Measurements from ENCODE around the gene HDAC9.

HDAC9 gene

DNA sequence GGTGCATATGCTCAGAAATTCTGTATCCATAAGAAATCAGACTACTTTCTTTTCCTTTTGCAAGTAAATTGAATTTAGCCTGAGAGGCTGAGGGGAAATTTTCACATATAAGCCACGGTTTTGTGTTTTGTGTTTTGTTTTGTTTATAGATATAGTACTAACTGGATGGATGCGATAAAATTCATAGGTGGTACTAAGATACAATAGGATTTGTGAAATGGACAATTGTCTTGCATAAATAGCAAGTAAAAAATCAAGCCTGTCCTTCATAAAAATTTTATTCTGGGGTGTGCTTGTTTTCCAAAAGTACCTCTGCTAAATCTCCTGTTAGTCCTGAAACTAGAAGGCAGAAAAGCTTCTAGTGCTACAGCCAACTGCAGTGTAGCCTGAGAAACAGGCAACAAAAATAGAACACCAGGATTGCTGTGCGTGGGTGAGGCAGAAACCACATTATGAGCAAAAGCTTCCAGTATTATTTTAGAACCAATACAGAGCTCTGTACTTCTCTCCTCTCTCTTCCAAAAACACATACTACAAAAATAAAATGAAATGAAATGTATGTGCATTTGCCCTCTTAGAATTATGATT is 634 bp upstream of the HDAC9 start:
- no peak for DNase-seq (ENCODE audit: low read depth in 2 of 2)

DNA sequence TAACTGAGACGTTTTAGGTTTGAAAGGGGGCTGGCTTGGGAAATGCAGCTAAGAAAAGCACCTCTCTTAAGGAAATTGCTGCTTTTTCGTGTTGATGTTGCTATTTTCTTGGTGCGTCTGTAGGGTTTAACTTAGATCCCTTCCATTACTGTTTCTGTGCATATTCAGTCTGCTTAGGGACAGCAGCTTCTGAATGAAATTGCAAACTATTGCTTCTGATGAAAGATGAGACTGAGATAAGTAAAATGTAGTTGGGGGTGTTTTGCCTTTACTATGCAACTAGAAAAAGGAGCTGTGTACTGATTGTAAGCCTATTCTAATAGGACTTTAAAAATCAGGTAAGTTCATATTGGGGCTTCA is 772 bp downstream of the HDAC9 start:
- DNase-seq (ENCODE audit: low read depth in 2 of 2) = no peak

DNA sequence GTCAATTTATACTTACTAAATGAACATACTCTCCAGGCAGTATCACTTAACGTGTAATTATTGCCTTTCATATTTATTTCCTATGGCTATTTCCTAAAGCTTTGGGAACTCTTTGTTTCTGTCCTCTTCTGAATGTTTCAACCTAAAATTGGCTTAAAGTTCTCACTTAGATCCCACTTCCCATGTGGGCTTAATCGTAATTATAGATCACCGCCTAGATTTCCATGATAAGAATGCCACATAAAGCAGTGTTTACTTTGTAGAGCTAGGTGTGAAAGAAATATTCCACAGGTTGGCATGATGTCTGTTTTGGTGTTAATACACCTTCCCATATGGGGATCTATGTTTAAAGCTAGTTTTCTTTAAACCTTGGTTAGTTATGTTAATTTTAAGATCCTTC is 1.5 kb downstream of the HDAC9 start:
- no peak for DNase-seq (ENCODE audit: low read depth in 2 of 2)

DNA sequence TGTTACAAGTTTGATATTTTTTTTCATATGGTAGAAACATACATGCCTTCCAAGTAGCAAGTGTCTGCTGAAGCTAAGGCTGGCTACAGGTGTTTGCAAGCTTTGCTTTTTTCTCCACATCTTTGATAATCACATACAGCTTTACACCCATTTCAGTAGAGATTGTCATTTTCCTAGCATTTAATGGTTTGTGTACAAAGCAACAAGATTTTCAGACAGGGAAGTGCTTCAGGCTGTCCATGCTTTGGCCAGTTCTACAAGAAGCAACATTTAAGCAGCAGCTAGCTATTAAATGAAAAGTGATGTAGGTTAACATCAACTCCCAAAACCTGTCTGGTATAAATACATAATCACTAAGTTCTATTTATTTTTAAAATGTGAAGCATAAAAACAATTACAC is 2.3 kb downstream of the HDAC9 start:
- no peak for DNase-seq (ENCODE audit: low read depth in 2 of 2)

DNA sequence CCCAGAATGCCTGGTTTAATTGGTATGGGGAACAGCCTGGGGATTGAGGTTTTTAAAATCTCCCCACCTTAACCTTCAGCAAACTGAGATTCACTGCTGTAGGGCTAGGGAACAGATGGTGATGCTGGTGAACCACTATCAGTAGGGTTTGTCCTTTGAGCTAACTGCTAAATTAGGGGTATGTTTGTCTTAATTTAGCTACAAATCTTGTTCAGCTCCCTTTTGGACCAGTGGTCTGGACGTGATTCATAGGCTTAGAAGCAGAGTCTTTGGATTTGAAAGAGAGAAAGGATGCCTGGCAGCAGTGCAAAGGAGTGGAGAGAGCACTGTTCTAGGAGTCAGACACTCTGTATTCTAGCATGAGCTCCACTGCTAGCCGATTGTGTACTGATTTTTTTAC is 2.8 kb downstream of the HDAC9 start:
- no peak for DNase-seq (ENCODE audit: low read depth in 2 of 2)

DNA sequence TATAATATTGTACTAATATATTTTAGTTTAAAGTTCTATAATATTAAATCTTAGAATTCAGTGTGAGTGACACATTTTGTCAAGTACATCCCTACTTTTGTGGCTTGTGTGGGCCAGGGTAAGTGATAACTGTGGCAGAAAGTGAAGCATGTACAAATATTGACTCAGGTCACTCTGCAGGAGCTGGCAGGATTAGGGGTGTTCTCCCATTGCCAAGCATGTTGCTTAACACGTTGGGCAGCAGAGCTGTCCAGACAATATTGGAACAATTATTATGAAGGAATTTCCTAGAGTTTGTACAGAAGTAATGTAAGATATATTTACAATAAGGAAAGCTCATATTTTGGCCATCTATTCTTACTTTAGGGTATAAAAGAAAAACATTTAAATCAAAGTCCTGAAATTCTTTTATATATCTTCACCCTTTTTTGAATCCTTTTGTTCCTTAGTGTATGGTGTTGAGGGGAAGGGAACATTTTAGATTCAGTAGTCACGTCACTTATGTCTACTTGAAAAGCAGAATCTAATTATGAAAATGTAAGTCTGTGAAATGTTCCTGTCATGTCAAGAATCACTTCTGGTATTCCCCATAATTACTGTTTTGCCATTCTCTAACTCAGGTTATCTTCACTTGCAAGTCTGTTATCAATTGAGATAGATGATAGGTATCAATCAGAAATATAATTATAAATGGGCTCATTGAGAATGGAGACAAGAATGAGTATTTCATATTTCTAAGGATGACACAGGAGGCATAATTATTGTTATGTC is 4.0 kb downstream of the HDAC9 start:
- no peak for DNase-seq (ENCODE audit: low read depth in 2 of 2)

DNA sequence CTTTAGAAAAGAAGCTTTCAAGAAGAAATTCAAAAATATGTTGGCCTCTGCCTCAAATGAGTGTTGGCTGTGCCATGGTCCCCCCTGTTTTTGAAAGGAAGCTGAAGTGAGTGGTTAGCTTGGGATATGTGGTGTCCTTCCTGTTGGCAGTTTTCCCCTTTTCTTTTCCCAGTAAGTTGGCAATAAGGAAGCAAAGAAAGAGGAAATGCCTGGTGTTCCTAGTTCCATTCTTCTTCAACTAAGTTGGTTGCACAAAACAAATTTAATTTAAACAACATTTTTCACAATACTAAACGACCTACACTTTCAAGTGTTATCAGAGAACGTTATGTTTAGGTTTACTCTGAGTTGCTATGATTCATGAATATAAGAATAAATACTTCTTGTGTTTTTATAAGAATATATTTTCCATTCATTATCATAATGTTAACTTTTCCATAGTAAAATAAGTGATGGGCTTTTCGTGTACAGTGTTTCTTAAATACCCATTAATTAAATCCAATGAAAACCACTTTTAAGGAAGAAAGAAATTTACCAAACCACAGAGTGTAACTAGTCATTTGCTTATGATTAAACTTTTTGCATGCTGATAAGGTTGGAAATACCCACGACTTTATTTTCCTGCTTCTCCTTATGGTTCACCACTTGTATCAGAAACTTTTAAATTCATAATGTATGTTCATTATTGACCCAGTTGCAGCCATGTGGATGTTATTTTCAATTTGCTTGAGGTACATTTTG is 7.7 kb downstream of the HDAC9 start:
- DNase-seq (ENCODE audit: low read depth in 2 of 2) = no peak

DNA sequence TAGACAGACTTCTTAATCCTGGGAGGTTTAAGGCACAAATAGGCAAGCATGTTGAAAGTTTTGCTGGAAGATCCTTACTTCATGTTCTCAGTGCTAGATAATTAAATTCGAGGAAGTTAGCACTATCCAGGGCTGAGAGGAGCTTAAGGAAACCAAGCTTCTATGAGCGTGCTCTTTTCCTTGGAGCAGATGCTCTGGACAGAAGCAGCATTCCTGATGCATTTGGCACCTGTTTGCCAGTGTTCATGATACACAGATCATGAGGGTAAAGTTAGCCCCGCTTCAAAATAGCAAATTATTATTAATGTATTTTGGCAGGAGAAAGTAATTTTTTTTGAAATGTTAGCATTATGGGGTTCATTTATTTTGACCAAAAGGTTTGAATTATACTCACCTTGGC is 9.4 kb downstream of the HDAC9 start:
- no peak for DNase-seq (ENCODE audit: low read depth in 2 of 2)

DNA sequence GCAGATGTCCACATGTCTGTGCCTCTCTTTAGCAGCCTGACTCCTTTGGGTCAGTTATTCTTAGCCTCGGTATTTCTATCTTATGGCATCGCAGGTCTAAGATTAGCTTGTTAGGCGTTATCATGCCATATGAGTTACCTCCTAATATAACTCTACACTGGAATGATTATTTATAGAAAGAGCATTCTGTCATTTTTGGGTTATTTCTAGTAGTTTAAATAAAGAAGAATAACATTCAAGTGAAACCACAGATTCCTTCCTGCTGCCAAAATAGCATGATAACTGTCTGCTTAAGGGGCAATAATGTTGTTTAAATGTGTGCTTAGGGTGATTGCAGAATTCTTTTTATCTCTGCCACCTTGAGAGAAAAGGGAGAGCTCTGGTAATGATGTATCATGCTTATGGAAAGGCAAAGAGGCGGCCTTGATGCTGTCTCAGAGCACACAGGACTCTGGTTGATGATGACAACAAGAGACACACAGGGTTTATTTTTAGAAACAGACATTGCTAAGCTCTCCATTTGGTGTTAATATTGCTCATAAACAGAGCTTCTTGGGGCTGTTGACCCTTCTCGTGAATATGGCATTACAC is 10.4 kb downstream of the HDAC9 start:
- no peak for DNase-seq (ENCODE audit: low read depth in 2 of 2)

DNA sequence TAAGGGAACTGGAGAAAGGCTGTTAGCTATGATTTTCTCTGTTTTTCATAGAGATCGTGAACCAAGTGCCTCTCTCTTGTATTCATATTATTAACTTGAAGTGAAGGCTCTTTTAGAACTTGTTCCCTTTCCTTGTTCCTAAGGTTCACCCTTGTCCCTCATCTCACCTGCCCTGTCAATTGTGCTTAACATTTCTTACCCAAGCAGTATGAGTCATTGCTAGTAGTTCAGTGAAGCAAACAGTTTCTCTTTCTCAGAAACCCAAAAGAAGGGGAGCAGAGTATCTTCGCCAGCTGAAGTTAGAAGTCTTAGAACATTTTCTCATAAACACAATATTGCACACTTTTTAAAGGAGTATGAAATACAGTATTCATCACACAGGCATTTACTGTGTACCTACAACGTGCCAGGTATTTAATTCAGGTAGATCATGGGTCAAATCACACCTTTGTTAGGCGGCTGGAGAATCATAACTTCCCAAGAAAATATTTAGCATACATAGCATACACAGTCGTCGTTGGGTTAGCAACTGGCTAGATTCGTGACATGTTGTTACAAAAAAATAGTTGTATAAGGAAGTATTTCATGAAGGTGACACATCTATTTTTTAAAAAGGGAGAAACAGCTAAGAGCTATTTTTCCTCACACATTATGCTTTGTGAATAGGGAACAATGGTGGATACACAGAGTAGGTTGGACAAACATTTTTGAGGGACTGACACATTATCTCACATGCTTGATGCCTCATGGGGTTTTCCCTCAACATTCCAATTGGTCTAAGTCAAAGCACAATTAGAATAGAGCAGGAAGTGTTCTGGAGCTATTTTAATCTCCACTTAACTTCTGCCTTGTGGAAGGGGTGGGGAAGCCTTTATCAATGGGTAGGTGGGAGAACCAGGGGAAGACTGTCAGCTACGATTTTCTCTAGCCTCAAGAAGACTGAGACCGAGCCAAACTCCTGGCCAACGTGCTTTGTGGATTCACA is 13.2 kb downstream of the HDAC9 start:
- DNase-seq (ENCODE audit: low read depth in 2 of 2) = no peak

DNA sequence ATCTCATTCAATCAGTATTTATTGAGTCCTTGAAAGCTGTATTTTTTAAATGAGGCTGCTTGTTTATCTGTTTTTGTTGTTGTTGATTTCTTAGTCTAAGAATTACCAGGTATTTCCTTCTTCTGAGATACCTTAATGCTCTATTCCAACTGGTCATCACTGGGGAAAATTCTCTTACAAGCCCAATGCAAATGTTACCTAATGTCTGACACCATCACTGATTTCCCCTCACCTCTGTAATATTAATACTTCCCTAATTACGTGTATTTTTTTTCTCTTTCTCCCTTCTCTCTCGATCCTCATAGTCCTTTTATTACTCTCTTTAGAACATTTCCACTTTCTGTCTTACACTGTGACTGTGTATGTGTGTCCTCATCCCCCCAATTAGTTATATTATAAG is 13.9 kb downstream of the HDAC9 start:
- DNase-seq (ENCODE audit: low read depth in 2 of 2) = no peak

DNA sequence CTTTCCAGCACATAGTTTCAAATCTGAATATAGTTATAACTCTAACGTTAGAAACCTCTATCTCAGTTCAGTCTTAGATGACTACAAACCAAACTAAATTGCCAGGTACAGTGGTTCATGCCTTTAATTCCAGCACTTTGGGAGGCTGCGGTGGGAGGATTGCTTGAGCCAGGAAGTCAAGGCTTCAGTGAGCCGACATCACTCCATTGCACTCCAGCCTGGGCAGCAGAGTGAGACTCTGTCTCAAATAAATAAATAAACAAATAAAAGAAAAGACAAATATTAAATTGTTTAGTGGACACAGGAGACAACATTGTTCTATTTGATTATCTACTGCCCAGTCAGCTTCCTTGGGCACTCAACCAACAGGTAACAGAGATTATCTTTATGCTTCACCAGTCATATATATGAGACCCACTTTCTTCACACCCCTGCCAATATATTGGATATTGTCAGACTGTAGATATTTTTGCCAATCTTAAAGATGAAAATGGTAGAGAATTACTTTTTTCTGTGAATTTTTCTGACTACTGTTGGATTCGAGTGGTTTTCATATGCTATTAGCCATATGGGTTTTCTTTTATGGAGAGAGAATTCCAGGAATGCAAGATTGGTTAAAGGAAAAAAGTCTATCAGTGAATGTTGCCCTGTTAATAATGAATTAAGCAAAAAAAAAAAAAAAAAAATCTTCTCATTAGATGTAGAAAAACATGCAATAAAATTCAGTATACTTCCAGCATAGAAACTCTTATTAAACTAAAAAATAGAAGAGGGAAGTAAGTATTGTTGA is 16.0 kb downstream of the HDAC9 start:
- no peak for DNase-seq (ENCODE audit: low read depth in 2 of 2)

DNA sequence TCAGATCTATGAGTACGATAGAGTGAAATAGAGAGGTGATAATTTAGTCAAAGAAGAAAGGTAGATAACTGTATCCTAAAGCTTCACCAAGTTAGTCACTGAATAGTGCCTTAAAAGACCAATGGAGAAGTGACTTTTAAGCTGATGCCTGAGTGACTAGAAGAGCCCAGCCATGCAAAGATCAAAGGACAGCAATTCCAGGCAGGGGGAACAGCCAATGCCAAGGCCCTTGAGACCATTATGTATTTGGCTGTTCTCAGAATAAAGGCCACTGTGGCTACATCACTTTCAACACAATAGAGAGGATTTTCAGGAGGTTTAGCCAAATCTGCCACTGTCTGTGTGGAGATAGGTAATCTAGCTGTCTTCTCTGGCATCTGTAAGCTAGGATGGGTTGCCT is 17.8 kb downstream of the HDAC9 start:
- DNase-seq (ENCODE audit: low read depth in 2 of 2) = no peak

DNA sequence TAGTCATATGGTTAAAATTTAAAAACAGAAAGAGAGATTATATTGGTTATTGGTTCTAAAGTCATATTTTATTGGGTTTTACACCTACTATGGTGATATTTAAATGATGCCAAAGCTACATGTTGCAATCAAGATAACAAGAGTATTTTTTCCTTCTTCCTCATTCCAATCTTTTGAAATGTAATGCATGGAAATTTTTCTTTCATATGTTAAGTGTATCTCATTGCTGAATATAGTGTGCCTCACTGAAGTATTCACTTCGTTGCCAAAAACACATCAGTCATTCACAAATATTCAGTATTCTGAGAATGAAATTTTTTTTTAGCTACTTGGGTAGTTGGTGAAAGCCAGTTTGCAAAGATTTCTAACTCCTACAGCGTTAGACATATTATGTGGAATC is 19.5 kb downstream of the HDAC9 start:
- no peak for DNase-seq (ENCODE audit: low read depth in 2 of 2)

DNA sequence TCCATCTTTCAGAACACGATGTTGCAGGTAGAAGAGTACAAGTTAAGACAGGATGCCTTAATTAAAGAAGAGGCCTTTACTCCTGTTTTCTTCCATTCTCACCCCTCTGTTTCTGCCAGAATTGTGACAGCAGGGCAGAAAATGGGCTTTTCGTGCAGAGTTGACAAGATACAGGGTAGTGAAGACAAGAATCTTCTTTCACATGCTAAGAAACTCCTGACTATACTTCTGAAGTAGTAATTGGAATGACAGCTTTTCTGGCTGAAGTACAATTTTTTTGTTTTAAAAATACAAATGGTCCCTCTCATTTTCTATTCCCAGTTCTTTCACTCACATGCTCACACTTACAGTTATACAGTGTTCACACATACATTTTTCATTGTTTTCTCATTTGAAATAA is 22.1 kb downstream of the HDAC9 start:
- no peak for DNase-seq (ENCODE audit: low read depth in 2 of 2)

DNA sequence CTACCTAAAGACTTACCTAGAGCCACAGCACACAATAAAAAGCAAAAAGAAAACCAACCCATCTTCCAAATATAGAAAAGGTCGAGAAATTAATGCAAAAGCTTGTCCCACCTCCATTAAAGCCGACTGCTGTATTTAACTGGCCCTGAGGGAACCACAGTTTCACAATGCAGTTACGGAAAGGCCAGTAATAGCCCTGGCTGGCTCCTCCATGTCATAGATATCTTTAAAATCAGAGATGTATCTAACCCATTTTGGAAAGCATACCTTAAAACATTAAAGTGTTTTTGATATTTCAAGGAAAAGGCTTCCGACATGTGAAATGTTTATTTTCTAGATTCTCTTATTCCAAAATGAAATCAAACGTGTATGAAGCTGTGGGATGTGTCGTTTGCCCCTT is 23.0 kb downstream of the HDAC9 start:
- no peak for DNase-seq (ENCODE audit: low read depth in 2 of 2)

DNA sequence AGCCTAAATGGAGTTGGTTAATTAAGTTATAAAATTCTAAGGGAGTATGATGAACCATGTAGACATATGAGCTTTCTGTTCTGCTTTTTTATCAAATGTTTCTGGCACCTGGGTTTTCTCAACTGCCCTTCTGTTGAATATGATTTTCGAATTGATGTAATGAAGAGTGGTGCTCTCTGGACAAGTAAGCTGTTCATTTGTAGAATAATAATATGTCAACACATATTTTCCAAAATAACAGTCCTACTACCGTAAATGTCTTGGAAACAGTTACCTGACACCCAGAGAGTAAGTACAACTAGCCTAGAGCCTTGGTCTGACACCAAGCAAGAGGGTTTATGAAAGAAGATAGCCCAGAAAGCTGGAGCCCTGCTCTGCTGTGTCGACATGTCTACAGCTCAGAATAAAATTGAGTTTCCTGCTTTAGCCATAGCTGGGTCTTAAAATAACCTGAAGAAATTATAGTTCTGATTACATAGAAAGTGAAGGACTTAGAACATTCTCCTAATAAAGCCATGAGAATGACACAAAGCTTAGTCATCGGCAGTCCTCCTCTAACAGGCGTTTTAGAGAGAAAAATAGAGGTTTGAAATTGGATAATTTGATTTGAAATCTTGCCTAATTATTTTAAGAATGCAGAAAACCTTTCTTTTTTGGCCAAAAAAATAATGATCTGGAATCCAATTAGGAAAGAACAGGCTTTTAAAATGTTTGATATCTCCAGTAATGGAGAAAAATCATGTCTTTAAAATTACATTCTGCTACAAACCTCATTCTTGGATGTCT is 25.1 kb downstream of the HDAC9 start:
- DNase-seq (ENCODE audit: low read depth in 2 of 2) = no peak

DNA sequence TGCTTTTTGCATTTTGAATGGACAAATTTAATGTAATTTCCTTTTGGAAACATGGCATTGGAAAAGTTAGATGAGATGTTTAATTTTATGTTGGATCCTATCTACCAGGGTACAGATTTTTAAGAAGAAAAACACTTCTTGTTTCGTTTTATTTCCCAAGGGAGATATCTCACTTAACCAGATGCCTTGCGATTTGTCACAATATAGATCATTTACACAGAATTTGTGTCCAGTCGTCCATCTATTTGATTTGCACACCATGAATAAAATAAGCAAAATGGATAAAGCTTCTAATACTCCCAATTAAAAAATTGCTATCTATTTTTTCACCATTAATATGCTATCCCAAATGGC is 25.7 kb downstream of the HDAC9 start:
- no peak for DNase-seq (ENCODE audit: low read depth in 2 of 2)

DNA sequence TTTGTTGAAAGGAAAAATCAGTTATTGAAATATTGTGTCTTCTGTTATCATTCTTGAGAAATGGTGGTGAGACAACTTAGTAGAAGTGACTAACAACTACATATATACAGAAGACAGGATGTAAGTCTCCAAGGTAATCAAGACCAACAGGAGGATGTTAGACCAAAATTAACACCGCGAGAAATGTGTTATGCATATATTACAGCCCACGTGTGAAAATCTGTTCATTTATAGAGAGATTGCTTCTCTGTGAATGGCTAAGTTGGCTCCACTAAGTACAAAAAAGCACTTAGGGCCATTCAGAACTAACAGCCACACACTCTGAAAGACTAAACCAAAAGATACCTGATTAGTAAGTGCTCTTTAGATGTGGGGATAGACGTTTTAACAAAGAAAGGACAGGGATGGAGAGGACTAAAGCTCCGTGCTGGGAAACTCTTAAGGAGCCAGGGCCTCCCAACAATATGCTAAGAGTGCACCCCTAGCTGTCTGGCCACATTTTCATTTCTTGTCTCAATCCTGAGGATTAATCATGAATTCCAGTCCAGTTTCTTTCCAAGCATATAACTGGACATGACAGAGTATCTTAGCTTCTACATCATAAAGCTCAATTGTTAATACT is 26.5 kb downstream of the HDAC9 start:
- DNase-seq (ENCODE audit: low read depth in 2 of 2) = no peak

DNA sequence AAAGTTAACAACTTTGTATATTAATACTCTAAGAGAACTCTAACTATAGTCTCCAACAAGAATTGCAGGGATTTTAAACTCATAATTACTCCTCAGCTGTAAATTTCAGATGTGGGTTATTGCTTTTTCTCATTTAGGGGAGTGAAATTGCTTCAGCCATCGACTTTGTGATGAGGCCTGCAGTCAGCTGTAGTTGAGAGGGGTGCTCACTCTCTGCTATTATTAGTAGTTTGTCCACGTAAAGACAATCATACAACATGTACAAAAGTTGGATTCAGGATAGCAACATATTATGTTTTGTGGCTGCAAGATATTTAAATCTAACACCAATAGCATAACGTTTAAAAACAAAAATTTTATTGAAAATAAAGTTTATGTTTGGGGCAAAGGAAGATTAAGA is 28.7 kb downstream of the HDAC9 start:
- no peak for DNase-seq (ENCODE audit: low read depth in 2 of 2)

Measured in stimulated activated CD8-positive, alpha-beta memory T cell treated with anti-CD3 and anti-CD28 coated beads, Interleukin-7, amount 100 ng/mL, for 4 hours (primary cell).